SIG-M5 treated with dmso at 0.1 percent for 504 hours (cell line): Measurements from ENCODE around the gene RNF125.
"Not testable (repeated sequence)": the region's sequence is repeated elsewhere in the genome, so short reads cannot be mapped to it uniquely, and the experiment has no call there.

ENCODE experiments used
- DNase-seq: peaks from one replicate; lab custom pipeline; 2025; ENCODE audit not compliant: unreplicated experiment; lab: John Stamatoyannopoulos, UW

The RNF125 gene

DNA sequence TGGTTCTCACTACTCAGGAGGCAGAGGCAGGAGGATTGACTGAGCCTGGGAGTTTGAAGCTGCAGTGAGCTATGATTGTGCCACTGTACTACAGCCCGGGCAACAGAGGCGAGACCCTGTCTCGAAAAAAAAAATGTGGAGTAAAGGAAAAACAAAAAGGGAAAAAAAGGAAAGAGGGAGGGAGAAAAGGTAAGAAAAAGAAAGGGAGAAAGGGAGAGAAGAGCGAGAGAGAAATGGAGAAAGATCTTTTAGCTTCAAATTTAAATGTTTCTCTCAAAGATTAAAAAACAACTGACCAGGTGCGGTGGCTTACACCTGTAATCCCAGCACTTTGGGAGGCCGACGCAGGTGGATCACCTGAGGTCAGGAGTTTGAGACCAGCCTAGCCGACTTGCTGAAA, 65.2 kb downstream of the RNF125 start:
- DNase-seq: no peak

- peak; percentile 82 for DNase-seq
Observed at GRCh38 chr18:32086881-32087280, 68.3 kb downstream of the RNF125 start.

DNA sequence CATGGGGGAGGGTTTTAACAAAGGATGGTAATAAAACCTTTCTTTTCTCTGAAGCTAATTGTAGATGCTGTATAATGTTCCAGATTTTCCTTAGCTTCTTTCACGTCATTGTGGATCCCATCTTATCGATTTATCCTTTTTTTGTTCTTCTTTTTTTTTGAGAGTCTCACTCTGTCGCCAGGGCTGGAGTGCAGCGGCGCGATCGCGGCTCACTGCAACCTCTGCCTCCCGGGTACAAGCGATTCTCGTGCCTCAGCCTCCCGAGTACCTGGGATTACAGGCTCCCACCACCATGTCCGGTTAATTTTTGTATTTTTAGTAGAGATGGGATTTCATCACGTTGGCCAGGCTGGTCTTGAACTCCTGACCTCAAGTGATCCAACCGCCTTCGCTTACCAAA, 72.2 kb downstream of the RNF125 start:
- DNase-seq: not testable (repeated sequence)

GRCh38 chr18:32091325-32091723, 72.7 kb downstream of the RNF125 start:
- DNase-seq: no peak

DNA sequence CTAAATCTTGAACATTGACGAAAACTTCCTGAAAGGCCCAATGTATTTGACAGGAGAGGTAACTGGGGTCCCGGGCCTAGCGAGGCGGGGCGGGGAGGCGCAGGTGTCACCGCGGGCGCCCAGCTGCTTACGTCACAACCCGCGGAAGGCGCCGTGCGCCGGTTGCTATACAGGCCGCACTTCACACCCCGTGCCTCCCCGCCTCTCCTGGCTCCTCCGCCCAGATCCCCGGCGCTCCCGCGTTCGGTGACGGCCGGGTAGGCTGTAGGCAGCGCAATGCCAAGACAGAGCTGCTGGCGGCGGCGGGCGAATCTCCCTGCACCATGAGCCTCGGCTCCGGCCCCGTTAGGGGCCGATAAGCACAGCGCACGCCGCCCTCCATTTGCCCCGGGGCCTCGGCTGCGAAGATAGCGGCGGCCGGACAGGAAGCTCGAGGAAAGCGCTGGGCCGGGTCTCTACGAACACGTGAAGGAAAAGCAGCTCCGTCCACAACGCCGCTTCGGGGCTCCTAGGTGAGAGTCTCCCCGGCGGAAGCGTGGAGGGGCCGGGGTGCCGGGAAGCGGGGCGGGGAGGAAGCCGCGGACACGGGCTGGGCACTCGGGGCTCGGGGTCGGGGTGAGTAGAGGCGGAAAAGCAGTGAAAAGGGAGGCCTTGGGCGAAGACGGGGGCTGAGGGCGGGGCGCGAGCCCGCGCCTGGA, 73.2 kb downstream of the RNF125 start, which contains the start of gene RNF138:
RNF138 (plus strand) TSS at position 151 of the 698 bp plus-strand sequence. CDS start 903 bp downstream, outside the sequence.
- DNase-seq: peak; percentile 88

- peak; percentile 95 for DNase-seq
Observed at GRCh38 chr18:32092422-32093101, 73.9 kb downstream of the RNF125 start.

- peak; percentile 83 for DNase-seq
Observed at GRCh38 chr18:32093102-32093511, 74.5 kb downstream of the RNF125 start.

GRCh38 chr18:32093523-32093922, 74.9 kb downstream of the RNF125 start:
- DNase-seq: peak; percentile 40

DNA sequence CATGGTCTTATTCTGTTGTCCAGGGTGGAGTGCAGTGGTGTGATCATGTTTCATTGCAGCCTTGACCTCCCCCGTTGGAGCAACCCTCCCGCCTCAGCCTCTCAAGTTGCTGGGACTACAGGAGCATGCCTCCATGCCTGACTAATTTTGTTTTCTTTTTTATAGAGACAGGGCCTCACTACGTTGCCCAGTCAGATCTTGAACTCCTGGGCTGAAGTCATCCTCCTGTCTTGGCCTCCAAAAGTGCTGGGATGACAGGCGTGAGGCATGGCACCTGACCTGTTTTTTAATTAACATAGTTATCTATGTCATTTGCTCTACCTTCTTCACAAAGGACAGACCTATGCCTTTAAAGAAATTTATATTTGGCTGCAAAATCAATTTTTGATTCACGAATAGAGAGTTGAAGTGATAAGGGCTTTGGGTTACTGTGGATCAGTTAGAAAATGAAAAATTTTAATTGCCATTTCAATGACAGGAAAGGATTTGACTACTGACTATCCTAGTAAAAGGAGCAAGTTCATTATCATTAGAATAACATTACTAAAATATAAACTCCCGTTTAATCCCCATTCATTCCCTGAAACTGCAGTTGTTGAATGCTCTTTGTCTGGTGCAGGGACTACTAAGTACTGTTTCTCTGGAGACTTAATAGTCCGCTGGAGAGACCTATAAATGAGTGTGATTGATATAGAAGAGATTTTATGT, 76.7 kb downstream of the RNF125 start:
- no peak for DNase-seq

DNA sequence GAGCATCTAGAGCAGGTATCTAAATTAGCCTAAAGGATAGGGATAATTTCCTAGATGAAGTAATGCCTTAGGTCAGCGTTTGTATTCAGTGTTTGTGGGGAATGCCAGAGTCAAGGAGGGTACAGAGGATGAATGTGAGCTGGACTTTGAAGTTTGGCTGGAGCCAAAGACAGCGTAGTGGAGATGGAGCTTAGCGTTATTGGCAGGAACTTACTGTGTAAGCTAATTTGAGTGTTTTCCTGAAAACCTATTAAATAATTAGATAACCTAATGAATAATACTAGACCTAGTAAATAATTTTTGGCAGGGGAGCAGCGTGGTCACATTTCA, 77.2 kb downstream of the RNF125 start:
- no peak for DNase-seq

DNA sequence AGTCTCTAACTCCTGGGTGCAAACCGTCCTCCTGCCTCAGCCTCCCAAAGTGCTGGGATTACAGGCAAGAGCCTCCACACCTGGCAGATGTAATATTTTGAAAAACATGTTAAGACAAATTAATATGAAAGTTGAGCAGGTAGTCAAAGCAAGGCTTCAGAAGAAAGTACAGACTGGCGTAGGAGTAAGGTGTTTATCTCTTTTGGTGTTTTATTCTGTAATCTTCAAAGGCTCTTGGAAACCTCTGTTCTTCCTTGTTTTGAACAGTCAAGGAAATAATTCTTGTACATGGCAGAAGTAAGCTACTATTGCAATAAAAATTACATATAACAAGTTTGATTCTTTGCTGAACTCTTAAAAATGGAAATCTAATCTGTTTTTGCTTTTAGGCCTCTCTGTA, 78.3 kb downstream of the RNF125 start:
- DNase-seq: no peak

DNA sequence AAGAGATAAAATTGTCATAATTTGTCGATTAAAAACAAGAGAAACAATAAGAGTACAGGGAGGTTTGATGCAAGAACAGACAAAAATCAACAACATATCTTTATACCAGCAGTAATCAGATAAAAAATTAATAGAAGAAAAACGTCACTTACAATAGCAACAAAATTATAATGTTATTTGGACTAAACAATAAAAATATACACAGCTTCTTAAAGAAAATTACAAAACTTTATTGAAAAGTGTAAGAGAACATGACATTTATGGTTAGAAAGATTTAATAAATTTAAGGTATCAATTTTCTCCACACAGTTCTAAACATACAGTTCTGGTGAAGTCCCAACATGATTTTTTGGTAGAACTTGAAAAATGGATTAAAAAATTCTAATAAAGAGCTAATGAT, 85.9 kb downstream of the RNF125 start:
- no peak for DNase-seq

DNA sequence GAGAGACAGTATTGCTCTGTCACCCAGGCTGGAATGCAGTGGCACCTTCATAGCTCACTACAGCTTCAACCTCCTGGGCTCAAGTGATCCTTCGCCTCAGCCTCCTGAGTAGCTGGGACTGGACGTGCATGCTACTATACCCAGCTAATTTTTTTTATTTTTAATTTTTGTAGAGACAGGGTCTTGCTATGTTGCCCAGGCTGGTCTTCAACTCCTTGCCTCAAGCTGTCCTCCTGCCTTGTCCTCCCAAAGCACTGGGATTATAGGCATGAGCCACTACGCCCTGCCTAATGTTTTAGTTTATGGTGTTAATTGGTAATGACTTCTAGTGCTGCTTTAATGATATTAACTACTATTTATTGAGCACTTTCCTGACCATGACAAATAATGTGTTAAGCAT, 91.4 kb downstream of the RNF125 start:
- no peak for DNase-seq

DNA sequence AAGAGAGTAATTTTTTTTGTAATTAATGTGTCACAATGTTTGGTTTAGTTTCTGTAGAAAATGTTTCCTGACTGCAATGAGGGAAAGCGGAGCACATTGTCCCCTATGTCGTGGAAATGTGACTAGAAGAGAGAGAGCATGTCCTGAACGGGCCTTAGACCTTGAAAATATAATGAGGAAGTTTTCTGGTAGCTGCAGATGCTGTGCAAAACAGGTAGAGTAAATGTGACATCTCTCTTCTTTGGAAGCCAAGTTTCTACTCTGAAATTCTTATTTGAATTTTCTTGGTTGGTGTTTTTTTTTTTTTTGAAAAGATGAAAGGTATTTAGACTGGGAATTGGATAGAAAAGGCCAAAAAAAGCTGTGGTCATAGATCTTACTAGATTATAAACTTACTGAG, 93.1 kb downstream of the RNF125 start:
- DNase-seq: no peak

- no peak for DNase-seq
Observed at GRCh38 chr18:32112826-32113225, 94.2 kb downstream of the RNF125 start.

DNA sequence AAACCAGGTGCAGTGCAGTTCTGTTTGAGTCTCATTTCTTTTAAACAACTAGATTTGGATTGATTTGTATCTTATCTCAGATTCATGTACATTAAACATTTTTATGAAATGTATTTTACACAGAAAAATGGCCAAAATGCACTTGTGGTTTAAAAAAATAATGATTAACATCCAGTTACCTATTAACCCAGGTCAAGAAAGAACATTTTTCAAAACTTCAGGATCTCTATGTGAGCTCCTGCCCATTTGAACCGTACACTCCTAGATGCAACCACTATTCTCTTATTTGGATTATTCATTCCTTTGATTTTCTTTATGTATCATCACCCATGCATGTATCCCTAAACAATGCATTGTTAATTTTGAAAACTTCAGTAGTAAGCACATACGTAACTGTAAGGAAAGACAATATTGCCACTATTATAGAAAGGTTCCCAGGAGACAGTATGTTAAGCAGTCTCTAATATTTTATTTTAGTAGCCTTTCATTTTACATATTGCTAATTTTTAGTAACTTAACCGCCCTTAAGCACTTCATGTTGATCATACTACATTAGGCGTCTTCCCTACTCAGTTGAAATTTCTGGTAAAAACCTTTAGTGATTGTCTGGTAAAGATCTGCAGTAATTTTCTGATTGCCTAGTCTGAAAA, 95.8 kb downstream of the RNF125 start:
- DNase-seq: no peak

- DNase-seq: no peak
Observed at GRCh38 chr18:32122039-32122438, 103.4 kb downstream of the RNF125 start.
